C4-2B (cell line): ENCODE measurements around the gene SFT2D1.

Experiments
- ZFX ChIP-seq: fragments of 450-650 bp; IDR thresholded peaks from 2 replicates; pipeline ENCODE4 v1.6.1; 2017
- TF ChIP-seq, protein P1 (sequence below): fragments of 450-650 bp; conservative IDR thresholded peaks from 2 replicates; pipeline ENCODE4 v1.5.1; 2017; ENCODE audit warnings: mild to moderate bottlenecking

DNA sequence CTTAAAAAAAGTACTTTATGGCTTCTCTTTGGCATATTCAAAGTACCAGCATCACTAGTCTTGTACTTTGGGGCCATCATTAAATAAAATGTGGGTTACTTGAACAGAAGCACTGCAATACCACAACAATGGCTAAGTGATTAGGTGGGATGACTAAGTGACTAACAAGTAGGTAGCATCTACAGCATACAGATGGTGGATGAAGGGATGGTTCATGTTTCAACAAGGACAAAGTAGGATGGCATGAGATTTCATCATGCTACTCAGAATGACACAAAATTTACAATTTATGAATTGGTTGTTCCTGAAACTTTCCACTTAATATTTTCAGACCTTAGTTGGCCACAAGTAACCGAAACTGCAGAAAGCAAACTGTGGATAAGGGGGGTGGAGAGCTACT, 32.7 kb upstream of the SFT2D1 start:
- TF ChIP-seq, protein P1, sequence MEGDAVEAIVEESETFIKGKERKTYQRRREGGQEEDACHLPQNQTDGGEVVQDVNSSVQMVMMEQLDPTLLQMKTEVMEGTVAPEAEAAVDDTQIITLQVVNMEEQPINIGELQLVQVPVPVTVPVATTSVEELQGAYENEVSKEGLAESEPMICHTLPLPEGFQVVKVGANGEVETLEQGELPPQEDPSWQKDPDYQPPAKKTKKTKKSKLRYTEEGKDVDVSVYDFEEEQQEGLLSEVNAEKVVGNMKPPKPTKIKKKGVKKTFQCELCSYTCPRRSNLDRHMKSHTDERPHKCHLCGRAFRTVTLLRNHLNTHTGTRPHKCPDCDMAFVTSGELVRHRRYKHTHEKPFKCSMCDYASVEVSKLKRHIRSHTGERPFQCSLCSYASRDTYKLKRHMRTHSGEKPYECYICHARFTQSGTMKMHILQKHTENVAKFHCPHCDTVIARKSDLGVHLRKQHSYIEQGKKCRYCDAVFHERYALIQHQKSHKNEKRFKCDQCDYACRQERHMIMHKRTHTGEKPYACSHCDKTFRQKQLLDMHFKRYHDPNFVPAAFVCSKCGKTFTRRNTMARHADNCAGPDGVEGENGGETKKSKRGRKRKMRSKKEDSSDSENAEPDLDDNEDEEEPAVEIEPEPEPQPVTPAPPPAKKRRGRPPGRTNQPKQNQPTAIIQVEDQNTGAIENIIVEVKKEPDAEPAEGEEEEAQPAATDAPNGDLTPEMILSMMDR = no peak
- TF ChIP-seq ZFX = no peak
